Activated CD4-positive, alpha-beta T cell treated with anti-CD3 and anti-CD28 coated beads for 24 hours (primary cell): Measurements from ENCODE around the gene TRIB2.

Experiments
- DNase-seq, 2 donors: peaks; one replicate each; pipeline ENCODE4 v3.0.0-alpha.2; 2020; ENCODE audit warnings: low read depth in 2 of 2

The TRIB2 gene

GRCh38 chr2:12720754-12721378, 4.1 kb downstream of the TRIB2 start:
- DNase-seq: no peak

DNA sequence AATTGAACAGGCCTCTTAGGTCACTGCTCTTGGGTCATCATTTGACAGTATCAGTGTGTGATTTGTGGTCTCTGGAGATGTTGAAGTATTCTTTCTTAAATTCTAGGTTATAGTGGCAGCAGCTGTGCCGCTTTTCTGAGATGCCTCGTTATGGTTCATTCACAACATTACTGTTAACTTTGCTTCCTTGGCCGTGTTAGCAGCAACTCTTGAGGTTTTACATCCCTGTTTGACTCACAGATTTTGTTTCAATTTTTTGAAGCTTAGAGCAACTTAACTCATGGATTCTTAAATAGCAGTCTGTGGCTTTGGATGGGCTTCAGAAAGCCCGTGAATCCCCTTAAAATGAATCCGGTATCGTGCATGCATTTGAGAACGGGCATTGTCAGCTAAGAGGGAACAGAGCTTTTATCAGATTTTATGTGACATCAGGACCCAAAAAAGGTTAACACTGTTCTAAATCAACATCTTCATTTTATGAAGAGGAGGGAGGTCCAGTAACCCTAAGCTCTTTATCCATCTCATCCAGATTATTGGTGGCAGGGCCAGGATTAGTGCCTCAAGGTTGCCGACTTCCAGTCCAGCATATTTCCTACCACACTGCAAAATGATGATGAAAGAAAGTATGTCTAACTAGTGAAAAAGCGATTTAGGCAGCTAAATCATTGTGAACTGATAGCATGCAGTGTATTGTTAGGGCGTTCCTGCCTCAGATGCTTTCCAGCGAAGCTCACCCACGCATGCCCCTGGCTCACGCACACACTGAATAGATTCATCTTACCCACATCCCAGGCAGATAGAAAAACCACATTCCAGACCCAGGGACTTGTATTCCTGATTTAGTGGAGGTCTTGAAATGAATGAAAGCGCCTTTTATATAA, 5.1 kb downstream of the TRIB2 start:
- DNase-seq: peak in 1 of 2 donors; percentile 19

GRCh38 chr2:12722447-12723316, 5.9 kb downstream of the TRIB2 start:
- DNase-seq: no peak

GRCh38 chr2:12723736-12724463, 7.2 kb downstream of the TRIB2 start:
- DNase-seq: no peak

DNA sequence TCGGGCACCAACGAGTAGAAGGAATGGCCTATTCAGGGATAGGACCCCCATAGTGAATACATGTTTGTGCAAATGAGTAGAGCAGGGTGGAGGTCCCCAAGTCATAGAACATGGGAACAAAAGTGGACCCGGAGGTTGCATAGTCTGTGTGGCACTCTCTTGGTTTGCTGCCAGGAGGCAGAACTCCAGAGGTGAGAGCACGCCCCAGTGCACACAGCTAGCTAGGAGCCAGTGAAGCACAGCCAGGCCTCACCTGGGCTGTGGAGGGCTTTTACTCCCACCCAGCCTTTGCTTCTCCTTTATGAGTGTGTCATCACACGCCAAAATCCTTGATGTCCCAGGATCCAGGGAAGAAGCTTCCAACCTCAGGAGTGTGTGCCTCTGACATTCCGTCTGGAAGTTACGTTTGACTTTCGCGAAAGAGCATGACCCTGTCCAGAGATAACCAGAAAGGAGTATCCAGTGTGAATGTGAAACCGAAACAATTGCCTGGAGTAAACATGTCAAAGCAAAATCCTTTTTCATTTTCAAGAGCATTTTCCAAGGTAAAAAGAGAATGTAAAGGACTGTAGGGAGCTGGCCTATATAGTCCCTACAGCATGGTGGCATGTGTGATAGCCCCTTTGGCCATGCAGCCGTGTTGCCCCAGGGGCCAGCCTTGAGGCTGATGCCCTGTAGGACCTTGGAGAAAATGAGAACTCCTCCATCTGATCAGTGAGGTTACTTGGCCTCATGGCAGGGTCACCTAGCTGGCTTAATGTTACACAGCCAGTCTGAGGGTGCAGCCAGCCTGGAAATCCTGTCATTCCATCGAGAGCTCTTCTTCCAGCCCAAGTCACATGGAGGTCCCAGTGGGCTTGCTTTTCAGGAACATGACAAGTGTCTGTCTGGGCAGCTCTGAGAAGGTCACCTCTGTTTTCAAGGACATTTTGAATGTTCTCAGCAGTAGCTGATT, 8.8 kb downstream of the TRIB2 start:
- DNase-seq: no peak

- DNase-seq: no peak
Observed at GRCh38 chr2:12726271-12726670, 9.5 kb downstream of the TRIB2 start.

DNA sequence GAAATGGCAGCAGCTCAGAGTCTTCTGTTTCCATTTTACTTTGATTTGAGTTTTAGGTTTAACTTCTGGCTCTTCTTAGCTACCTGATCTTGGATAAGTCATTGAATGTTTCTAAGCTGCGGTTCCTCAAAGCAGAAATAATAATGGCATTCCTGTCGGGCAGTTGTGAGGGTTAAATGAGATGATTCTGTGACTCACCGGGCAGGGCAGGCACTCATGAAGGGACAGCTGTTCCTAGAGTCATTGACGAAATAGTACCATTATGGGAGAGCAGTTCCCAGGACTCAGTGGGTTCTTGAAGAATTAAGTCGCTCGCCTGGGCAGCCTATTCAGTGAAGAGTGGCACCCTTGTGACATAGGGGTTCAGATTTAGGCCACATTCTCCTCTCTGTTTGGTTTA, 10.3 kb downstream of the TRIB2 start:
- no peak for DNase-seq

- no peak for DNase-seq
Observed at GRCh38 chr2:12727641-12728040, 10.9 kb downstream of the TRIB2 start.

GRCh38 chr2:12728221-12728777, 11.6 kb downstream of the TRIB2 start:
- DNase-seq: peak in 1 of 2 donors; percentile 6

DNA sequence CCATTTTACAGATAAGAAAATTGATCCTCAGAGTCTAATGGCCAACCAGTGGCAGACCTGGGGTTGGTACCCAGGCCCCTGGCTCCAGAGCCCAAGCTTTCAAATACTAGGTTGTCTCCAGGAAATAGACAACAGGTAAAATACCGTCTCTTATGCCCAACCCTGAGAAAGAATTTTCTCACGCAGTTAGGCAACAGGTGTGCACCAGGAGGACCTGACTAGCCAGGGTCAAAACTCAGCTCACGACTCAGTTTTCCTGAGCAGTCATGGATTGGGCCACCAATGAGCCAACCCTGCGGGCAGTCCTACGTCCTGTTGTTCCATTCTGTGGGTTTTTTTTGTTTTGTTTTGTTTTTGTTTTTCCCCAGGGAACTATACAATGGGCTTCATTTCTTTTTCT, 13.5 kb downstream of the TRIB2 start:
- DNase-seq: no peak

GRCh38 chr2:12731701-12732280, 15.1 kb downstream of the TRIB2 start:
- DNase-seq: no peak

DNA sequence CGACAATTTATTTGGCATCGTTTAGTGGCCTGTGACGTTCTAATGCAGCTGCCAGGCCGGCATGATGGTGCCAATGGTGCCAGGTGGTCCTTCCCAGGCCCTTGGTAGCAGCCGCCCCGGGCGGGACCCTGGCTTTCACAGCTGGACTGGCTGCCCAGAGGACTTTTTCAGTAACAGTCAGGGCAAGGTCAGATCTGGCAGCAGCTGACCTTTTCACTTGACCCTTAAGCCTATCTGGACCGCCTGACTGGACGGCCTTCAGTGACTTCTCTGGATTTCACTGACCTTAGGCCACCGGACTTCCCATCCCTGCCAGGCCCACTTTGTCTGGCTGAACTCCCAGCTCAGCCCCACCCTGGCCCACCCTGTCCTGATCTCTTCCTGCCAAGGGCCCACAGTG, 15.9 kb downstream of the TRIB2 start:
- DNase-seq: no peak

DNA sequence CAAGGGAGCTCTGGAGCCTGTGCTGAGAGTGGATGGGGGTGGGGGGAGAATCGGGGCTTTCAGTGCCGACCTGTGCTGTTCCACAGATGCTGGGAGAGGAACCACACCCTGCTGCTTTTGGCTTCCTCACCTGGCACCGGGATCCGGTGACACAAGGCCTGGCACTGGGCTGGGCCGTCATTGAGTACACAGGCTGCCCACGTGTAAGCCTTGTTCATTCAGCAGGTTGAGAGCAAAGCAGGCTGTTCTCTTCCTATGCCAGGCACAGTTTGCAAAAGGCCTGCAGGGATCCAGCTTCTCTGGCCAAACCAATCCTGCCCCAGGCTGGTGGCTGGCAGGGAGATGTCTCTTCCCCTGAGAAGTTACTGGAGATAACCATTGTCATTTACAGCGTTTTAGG, 17.1 kb downstream of the TRIB2 start:
- no peak for DNase-seq

GRCh38 chr2:12734914-12735654, 18.3 kb downstream of the TRIB2 start:
- DNase-seq: no peak

DNA sequence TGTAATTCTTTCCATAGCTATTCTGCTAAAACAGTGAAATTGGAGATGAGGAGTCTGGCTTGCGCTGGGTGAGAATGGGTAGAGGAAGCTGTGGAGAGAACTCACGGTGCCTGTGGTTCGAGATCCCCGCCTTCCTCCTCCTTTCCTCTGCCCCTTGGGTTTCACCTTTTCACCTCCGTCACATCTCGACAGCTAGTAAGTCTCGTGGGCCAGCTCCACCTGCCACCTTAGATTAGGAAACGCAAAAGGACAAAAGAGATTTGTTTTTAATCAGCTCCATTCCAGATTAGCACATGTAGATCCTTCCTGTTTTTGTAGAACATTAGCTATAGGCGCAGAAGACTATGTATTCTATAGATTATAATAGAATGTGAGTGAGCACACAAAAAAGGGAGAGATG, 20.6 kb downstream of the TRIB2 start:
- DNase-seq: no peak

DNA sequence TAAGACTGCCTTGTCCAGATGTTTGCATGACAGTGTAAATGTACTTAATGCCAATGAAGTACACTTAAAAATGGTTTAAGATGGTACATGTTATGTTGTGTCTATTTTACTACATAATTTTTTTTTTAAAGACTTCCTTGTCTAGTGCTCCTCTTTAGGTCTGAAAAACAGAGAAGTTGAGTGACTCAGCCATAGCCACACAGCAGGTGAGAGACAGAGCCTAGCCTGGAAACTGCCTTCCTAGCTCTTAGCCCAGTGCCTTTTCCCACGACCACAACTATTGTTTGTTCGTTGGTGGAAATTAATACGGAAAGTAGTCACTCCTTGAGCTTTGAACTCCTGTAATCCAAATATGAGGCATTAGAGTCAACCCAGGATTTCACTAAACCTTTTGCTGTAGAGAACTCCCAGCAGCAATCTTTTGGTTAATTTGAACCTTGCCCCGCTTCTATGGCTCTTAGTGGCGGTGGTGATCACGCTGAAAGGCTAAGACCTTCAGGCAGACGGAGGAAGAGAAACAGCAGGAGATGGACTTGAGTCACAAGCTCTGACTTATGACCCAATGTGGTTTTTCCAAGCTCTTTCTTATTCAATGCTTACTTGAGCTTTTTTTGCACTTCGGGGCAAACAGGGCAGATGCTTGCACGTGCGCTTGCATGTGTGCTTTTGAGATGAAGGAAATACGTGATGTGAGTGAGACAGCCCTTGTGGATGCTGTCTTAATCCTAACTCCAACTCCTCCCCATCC, 21.2 kb downstream of the TRIB2 start:
- DNase-seq: no peak

DNA sequence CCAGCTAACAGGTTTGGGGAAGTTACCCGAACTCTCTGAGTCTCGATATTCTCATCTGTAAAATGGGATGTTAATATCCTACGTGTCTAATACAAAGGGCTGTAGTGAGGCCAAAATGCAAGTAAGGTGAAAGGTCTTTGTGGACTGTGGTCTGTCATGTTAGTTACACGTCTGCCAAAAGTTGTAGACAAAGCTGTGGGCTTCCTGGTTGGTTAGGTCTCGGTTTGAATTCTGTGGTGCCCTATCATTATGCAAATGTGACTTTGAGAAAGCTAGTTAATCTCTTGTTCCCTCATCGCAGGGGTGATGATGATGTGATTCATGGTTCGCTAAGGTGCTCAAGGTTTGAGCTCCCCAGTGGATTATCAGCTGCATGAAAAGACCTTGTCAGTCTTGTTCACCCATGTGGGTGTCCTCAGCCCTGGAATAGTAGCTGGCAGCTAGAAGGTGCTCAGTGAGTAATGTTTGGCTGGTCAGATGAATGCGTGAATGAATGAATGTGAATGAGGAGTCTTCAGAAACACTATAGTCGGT, 23.1 kb downstream of the TRIB2 start:
- no peak for DNase-seq

DNA sequence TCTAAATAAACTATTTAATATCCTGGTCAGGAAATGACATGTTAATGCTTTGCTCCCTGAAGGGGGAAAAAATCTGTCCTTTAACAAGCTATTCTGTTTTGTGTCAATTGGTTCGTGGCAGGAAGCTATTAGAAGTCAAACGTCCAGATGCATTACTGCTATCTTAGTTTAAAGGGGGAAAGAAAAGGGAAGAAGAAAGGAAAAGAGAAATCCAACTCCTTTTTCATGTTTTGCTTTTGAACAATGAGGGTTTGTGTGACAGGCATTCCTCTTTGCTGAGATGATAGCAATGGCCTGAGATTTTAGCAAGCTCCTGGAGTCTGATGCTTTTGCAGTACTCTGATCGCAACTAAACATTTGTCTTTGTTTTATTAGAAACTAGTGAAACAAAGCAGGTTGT, 24.6 kb downstream of the TRIB2 start:
- no peak for DNase-seq
